HepG2 (cell line): ENCODE data around the gene STK25. TPM values are rescaled to one million over a fixed set of nuclear protein-coding genes. Genes with fewer than 3 reads are reported as not detected.

Source experiments
- BHLHE40 ChIP-seq: IDR thresholded peaks from 2 replicates; pipeline ENCODE4 v1.6.1; 2011; ENCODE audit warnings: low read length, improper control_type of control experiment
- EED ChIP-seq: sonication (generic); formaldehyde crosslinking; IDR thresholded peaks from 2 replicates; pipeline ENCODE4 v1.5.0; 2020; ENCODE audit warnings: mild to moderate bottlenecking, missing genetic modification reagents
- GATAD2A ChIP-seq: IDR thresholded peaks from 2 replicates; pipeline ENCODE4 v1.6.1; 2016
- IRX3 ChIP-seq: sonication (generic); formaldehyde crosslinking; IDR thresholded peaks from 2 replicates; pipeline ENCODE4 v1.8.1; 2023; ENCODE audit warnings: mild to moderate bottlenecking, low read depth, missing genetic modification reagents, borderline replicate concordance
- NFKBIZ ChIP-seq: IDR thresholded peaks from 2 replicates; pipeline ENCODE4 v1.6.1; 2018; ENCODE audit warnings: missing genetic modification reagents, missing compliant biosample characterization
- PHF20 ChIP-seq: sonication (generic); formaldehyde crosslinking; IDR thresholded peaks from 2 replicates; pipeline ENCODE4 v1.5.0; 2020; ENCODE audit warnings: mild to moderate bottlenecking, missing genetic modification reagents
- PHF21A ChIP-seq: sonication (generic); formaldehyde crosslinking; IDR thresholded peaks from 2 replicates; pipeline ENCODE4 v1.5.0; 2020; ENCODE audit warnings: mild to moderate bottlenecking, missing genetic modification reagents
- RBFOX2 ChIP-seq: fragments of 200-400 bp; formaldehyde crosslinking; IDR thresholded peaks from 2 replicates; pipeline ENCODE4 v1.6.1; 2017; ENCODE audit warnings: low read depth, mild to moderate bottlenecking, low read length
- SP140L ChIP-seq: sonication (generic); formaldehyde crosslinking; IDR thresholded peaks from 2 replicates; pipeline ENCODE4 v1.4.0; 2020; ENCODE audit warnings: missing genetic modification reagents, borderline replicate concordance
- ZNF292 ChIP-seq: sonication (generic); formaldehyde crosslinking; IDR thresholded peaks from 2 replicates; pipeline ENCODE4 v1.8.1; 2022; ENCODE audit warnings: mild to moderate bottlenecking, low read depth, missing genetic modification reagents, borderline replicate concordance
- ZNF7 ChIP-seq: IDR thresholded peaks from 2 replicates; pipeline ENCODE4 v1.6.1; 2016; ENCODE audit warnings: missing biosample characterization, missing genetic modification reagents
- ZNF768 ChIP-seq: sonication (generic); formaldehyde crosslinking; IDR thresholded peaks from 2 replicates; pipeline ENCODE4 v1.4.0; 2020; ENCODE audit warnings: missing genetic modification reagents
- ZSCAN12 ChIP-seq: sonication (generic); formaldehyde crosslinking; IDR thresholded peaks from 2 replicates; pipeline ENCODE4 v1.9.0; 2021; ENCODE audit warnings: mild to moderate bottlenecking, missing genetic modification reagents
- polyA plus RNA-seq, 8 experiments: library from polyadenylated mRNA; depleted of rRNA in 3 of 8; stranded (reverse) in 7 of 8; unstranded in 1 of 8; fragments of >200 nt; fragmentation: Illumina TruSeq in 4 of 8; extraction: Trizol in 4 of 8; gene quantifications; 2 replicates each; pipeline versions ENCODE4 v1.2.1 to v1.2.3, GENCODE V29; 2011 to 2016; ENCODE audit warnings: low read depth in 4 of 8, missing spikeins in 1 of 8, mixed read lengths in 1 of 8; ENCODE audit not compliant: insufficient read depth in 1 of 8
- total RNA-seq, 5 experiments: library from RNA; depleted of rRNA; stranded (reverse); fragments of >200 nt; fragmentation: Illumina TruSeq; extraction: Trizol; gene quantifications; 2 replicates each; pipeline ENCODE4 v1.2.3, GENCODE V29; 2016; ENCODE audit warnings: low read depth in 1 of 5
- TF ChIP-seq, protein P1 (sequence below): sonication (generic); formaldehyde crosslinking; IDR thresholded peaks from 2 replicates; pipeline ENCODE4 v1.4.0; 2020; ENCODE audit warnings: missing genetic modification reagents, borderline replicate concordance
- TF ChIP-seq, protein P2 (sequence below): sonication (generic); formaldehyde crosslinking; IDR thresholded peaks from 2 replicates; pipeline ENCODE4 v1.9.0; 2021; ENCODE audit warnings: missing genetic modification reagents, borderline replicate concordance
- TF ChIP-seq, protein P3 (sequence below): sonication (generic); formaldehyde crosslinking; IDR thresholded peaks from 2 replicates; pipeline ENCODE4 v1.5.0; 2020; ENCODE audit warnings: missing genetic modification reagents
- TF ChIP-seq, protein P4 (sequence below): sonication (generic); formaldehyde crosslinking; IDR thresholded peaks from 2 replicates; pipeline ENCODE4 v1.4.0; 2020; ENCODE audit warnings: missing genetic modification reagents

Gene STK25
- total and polyA plus RNA-seq, 2 of the 13 experiments (the other 11 are each of a cell fraction or from before 2014, with no cell fraction given) = 177 to 481 TPM

DNA sequence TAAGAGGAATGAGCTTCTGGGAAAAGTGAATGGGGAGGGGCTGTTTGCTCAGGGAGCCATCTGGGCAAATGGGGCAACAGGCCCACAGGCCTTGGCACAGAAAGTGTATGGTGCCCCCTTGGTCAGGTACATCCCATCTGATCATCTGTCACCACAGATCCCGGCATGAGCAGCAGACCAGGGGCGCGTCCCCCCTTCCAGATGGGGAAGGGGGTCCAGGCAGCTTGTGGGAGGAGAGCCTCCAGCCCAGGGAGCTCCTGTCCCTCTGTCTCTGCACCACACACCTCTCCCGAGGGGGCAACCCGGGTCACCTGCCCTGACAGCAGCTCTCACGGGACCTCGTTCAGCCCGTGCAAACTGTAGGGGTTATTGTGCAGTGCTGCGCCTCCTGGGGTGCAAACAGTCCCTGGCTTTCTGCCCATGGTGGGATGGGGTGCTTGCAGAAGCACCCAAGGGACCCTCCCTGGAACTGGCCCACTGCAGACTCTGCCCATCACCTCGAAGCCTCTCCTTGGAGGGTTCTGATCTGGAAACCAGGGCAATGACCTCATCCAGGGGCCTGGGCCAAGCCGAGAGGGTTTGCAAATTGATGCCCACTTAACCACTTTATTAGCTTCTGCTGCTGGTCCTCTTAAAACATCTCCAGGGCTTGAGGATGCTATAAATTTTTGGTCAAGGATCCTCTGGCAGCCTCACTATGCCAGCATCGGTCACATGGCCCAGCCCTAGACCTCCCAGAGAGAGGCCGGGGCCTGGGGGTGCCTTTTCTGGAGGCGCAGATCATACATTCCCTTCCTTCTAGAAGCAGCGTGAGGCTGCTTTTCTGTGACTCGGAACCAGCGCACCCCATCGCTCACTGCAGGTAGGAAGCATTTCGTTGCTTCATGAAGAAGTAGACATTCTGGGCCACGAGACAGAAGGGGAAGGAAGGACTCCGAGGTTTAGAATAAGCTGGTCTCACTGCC lies 42.5 kb upstream of the STK25 start (continued):
- TF ChIP-seq, protein P1, sequence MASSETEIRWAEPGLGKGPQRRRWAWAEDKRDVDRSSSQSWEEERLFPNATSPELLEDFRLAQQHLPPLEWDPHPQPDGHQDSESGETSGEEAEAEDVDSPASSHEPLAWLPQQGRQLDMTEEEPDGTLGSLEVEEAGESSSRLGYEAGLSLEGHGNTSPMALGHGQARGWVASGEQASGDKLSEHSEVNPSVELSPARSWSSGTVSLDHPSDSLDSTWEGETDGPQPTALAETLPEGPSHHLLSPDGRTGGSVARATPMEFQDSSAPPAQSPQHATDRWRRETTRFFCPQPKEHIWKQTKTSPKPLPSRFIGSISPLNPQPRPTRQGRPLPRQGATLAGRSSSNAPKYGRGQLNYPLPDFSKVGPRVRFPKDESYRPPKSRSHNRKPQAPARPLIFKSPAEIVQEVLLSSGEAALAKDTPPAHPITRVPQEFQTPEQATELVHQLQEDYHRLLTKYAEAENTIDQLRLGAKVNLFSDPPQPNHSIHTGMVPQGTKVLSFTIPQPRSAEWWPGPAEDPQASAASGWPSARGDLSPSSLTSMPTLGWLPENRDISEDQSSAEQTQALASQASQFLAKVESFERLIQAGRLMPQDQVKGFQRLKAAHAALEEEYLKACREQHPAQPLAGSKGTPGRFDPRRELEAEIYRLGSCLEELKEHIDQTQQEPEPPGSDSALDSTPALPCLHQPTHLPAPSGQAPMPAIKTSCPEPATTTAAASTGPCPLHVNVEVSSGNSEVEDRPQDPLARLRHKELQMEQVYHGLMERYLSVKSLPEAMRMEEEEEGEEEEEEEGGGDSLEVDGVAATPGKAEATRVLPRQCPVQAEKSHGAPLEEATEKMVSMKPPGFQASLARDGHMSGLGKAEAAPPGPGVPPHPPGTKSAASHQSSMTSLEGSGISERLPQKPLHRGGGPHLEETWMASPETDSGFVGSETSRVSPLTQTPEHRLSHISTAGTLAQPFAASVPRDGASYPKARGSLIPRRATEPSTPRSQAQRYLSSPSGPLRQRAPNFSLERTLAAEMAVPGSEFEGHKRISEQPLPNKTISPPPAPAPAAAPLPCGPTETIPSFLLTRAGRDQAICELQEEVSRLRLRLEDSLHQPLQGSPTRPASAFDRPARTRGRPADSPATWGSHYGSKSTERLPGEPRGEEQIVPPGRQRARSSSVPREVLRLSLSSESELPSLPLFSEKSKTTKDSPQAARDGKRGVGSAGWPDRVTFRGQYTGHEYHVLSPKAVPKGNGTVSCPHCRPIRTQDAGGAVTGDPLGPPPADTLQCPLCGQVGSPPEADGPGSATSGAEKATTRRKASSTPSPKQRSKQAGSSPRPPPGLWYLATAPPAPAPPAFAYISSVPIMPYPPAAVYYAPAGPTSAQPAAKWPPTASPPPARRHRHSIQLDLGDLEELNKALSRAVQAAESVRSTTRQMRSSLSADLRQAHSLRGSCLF (CRISPR knock-in tag) = no peak
- TF ChIP-seq EED (CRISPR knock-in tag) (no peak), RBFOX2 (no peak), PHF21A (CRISPR knock-in tag) (0 out of 2 replicates have a peak, but pooled peaks have one; percentile 48), GATAD2A (CRISPR knock-in tag) (peak; percentile 31; the same call in 1 of the 2 replicates), ZNF768 (CRISPR knock-in tag) (0 out of 2 replicates have a peak, but pooled peaks have one; percentile 12), BHLHE40 (0 out of 2 replicates have a peak, but pooled peaks have one; percentile 12), ZNF292 (no peak), NFKBIZ (CRISPR knock-in tag) (no peak), PHF20 (CRISPR knock-in tag) (no peak), ZNF7 (CRISPR knock-in tag) (no peak), IRX3 (CRISPR knock-in tag) (no peak), SP140L (CRISPR knock-in tag) (no peak), ZSCAN12 (CRISPR knock-in tag) (no peak)
- TF ChIP-seq, protein P2, sequence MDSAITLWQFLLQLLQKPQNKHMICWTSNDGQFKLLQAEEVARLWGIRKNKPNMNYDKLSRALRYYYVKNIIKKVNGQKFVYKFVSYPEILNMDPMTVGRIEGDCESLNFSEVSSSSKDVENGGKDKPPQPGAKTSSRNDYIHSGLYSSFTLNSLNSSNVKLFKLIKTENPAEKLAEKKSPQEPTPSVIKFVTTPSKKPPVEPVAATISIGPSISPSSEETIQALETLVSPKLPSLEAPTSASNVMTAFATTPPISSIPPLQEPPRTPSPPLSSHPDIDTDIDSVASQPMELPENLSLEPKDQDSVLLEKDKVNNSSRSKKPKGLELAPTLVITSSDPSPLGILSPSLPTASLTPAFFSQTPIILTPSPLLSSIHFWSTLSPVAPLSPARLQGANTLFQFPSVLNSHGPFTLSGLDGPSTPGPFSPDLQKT (CRISPR knock-in tag) = no peak
- TF ChIP-seq, protein P3, sequence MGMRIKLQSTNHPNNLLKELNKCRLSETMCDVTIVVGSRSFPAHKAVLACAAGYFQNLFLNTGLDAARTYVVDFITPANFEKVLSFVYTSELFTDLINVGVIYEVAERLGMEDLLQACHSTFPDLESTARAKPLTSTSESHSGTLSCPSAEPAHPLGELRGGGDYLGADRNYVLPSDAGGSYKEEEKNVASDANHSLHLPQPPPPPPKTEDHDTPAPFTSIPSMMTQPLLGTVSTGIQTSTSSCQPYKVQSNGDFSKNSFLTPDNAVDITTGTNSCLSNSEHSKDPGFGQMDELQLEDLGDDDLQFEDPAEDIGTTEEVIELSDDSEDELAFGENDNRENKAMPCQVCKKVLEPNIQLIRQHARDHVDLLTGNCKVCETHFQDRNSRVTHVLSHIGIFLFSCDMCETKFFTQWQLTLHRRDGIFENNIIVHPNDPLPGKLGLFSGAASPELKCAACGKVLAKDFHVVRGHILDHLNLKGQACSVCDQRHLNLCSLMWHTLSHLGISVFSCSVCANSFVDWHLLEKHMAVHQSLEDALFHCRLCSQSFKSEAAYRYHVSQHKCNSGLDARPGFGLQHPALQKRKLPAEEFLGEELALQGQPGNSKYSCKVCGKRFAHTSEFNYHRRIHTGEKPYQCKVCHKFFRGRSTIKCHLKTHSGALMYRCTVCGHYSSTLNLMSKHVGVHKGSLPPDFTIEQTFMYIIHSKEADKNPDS (CRISPR knock-in tag) = 0 out of 2 replicates have a peak, but pooled peaks have one; percentile 1
- TF ChIP-seq, protein P4, sequence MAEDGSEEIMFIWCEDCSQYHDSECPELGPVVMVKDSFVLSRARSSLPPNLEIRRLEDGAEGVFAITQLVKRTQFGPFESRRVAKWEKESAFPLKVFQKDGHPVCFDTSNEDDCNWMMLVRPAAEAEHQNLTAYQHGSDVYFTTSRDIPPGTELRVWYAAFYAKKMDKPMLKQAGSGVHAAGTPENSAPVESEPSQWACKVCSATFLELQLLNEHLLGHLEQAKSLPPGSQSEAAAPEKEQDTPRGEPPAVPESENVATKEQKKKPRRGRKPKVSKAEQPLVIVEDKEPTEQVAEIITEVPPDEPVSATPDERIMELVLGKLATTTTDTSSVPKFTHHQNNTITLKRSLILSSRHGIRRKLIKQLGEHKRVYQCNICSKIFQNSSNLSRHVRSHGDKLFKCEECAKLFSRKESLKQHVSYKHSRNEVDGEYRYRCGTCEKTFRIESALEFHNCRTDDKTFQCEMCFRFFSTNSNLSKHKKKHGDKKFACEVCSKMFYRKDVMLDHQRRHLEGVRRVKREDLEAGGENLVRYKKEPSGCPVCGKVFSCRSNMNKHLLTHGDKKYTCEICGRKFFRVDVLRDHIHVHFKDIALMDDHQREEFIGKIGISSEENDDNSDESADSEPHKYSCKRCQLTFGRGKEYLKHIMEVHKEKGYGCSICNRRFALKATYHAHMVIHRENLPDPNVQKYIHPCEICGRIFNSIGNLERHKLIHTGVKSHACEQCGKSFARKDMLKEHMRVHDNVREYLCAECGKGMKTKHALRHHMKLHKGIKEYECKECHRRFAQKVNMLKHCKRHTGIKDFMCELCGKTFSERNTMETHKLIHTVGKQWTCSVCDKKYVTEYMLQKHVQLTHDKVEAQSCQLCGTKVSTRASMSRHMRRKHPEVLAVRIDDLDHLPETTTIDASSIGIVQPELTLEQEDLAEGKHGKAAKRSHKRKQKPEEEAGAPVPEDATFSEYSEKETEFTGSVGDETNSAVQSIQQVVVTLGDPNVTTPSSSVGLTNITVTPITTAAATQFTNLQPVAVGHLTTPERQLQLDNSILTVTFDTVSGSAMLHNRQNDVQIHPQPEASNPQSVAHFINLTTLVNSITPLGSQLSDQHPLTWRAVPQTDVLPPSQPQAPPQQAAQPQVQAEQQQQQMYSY = no peak
